Stimulated activated CD4-positive, alpha-beta T cell treated with anti-CD3 and anti-CD28 coated beads, Interleukin-15, amount 100 ng/mL, for 24 hours (primary cell): ENCODE data around the gene SLC35A1.

Source experiments
- DNase-seq: peaks from one replicate; pipeline ENCODE4 v3.0.0-alpha.2; 2020

Gene SLC35A1

DNA sequence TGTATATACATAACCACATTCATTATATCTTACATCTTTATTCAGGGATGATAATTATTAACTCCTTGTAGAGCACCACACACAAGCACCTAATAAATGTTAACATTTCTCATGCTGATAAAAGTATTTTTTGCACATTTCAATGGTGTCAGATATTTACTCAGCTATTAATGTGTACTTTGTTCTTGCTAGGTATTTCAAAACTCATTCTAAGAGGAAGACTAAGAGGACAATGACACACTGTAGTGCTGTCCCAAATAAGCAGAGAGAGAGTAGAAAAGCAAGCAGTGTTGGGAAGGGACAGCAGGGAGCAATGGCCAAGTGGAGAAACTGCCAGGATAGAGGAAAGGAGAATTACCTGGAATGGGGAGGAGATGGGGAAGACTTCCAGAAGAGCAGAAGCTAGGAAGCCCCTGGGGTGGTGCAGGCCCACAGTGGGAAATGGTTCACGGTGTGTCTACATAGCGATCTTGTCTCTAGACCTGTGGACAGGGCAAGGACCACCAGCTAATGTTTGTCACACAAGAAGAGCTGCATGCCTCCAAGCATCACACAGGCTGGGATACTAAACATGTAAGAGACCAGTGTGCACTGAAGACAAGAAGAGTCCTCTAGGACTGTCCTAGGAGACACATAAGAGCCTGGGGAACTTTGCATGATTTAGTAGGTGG lies 61.7 kb downstream of the SLC35A1 start:
- DNase-seq, result no peak

DNA sequence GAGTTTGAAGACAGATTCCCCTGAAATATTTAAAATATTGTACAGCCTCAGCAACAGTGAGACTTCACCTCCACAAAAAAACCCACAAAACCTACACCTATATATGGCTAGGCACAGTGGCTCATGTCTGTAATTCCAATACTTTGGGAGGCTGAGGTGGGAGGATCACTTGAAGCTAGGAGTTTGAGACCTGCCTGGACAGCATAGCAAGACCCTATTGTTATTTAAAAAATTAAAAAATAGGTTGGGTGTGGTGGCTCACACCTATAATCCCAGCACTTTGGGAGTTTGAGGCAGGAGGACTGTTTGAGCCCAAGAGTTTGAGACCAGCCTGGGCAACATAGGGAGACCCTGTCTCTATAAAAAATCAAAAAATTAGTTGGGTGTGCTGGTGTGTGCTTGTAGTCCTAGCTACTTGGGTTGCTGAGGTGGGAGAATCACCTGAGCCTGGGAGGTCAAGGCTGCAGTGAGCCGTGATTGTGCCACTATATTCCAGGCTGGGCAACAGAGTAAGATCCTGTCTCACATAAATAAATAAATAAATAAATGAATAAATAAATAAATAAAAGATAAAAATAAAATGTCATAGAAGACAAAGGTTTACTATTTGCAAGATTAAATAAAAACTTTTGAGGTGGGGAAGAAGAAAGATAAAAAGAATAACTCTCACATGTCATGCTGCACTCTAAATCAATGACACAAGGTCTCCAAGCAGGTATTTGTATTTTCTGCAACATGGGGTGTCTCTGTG lies 65.9 kb downstream of the SLC35A1 start:
- DNase-seq, result no peak

- no peak for DNase-seq
These were observed 66.8 kb downstream of the SLC35A1 start for GRCh38 chr6:87539554-87539953.

DNA sequence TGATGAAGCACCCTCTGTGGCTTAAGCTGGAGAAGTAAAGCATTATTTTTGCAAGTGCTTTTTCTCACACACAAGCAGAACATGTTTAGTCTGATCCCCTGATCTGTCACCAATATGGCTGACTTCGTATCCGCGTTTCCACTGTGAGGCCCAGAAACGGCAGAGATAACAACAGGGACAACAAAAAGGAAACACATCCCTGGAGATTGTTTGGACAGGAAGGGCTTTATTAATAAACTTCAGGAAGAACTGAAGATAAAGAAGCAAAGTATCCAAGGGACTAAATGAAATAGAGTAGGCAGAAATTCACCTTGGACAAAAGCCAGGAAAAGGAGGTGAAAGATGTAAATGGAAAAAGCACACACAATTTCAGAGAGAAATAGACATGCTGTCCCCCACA lies 67.8 kb downstream of the SLC35A1 start:
- DNase-seq, result no peak

- DNase-seq, result no peak
These were observed 68.3 kb downstream of the SLC35A1 start for GRCh38 chr6:87541041-87541440.

DNA sequence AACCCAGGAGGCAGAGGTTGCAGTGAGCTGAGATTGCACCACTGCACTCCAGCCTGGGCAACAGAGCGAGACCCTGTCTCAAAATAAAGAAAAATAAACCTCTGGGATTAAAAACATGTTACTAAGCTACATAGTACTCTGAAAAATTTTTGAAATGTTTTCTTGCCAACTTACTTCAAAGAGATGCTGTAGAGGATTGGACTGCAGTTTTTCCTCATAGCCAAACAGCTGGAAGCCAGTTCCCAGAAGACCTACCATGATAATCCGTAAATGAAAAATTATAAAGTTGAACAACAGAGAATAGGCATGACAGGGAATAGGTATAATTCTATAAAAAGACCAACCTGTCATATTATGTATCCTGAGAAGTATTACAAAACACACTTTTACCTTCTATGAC lies 69.0 kb downstream of the SLC35A1 start:
- no peak for DNase-seq

DNA sequence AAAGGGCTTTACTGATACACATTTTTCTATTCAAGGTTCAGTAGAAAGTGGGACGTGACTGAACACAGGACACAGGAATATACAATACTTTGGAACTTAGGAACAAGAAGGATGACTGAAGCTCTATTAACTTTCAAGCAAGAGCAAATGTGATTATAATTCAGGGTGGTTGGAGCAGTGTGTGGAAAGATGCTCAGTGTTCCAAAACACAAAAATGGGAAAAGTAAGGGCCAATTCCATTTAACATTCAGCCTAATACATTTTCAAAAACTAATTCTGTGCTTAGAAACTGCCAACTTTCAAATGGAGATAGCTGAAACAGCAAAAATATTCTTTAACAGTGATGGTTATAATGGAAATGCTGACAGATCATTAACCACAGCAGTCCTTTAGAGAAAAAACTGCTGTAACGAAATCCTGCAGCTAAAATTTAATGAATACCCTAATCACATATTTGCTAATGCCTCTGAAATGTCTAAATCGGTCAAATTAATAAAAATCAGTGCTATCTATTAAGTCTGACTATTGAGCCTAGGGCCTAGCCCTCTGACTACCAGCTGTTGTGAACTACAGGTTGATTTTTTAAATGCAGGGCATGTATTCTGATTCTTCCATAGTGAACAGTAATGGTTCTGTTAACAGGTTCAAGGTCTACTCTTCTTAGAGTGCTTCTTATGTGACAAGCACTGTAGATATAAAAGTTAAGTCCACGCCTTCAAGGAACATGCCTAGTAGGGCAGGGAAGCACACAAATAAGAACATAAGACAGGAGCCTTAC lies 71.1 kb downstream of the SLC35A1 start:
- no peak for DNase-seq

DNA sequence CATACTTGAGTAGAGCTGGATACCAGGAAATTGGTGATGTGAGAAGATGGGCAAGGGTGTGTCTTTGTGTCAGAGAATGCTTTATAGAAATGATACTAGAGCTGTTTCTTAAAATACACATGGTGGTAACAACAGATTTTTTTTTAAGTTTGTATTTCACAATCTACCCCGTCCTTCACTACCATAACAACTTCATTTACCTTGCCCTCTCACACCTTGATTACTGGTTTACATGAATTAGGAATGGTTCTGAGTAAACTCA lies 71.6 kb downstream of the SLC35A1 start:
- DNase-seq, result no peak

GRCh38 chr6:87551799-87552198 lies 79.0 kb downstream of the SLC35A1 start:
- no peak for DNase-seq

- no peak for DNase-seq
These were observed 80.5 kb downstream of the SLC35A1 start for GRCh38 chr6:87553159-87553765.

DNA sequence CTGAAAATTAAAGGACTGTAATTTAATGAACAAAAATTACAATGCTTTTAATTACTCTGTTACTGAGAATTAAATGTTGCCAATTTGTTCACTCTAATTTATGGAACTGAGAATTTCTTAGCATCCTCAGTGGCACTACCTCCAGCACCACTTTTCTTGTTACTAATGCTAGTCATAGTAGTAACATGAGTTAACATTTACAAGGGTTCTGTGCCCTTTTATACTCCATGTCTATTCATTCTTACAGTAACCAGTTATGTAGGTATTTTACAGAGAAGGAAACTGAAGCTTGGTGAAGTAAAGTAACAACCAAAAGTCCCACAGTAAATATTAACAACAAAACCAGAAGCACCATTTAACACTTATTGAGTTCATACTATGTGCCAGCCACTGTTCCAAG lies 82.7 kb downstream of the SLC35A1 start:
- DNase-seq, result no peak

GRCh38 chr6:87558446-87558845 lies 85.7 kb downstream of the SLC35A1 start:
- no peak for DNase-seq

- DNase-seq, result no peak
These were observed 88.2 kb downstream of the SLC35A1 start for GRCh38 chr6:87561017-87561416.
